ENCODE data around the gene HDGFL2.
"Not testable (repeated sequence)": the region's sequence is repeated elsewhere in the genome, so short reads cannot be mapped to it uniquely, and the experiment has no call there.

The HDGFL2 gene

GRCh38 chr19:4537953-4538600 is 66.0 kb downstream of the HDGFL2 start:
- no peak for DNase-seq

GRCh38 chr19:4538601-4538954 is 66.5 kb downstream of the HDGFL2 start:
- no peak for DNase-seq

GRCh38 chr19:4539169-4539692 is 67.1 kb downstream of the HDGFL2 start:
- no peak for DNase-seq

GRCh38 chr19:4539693-4540581 is 67.8 kb downstream of the HDGFL2 start, which contains the start of gene LRG1:
Gene LRG1 (minus strand): TSS chr19:4540036. CDS start chr19:4540013, 23 bp downstream.
- no peak for DNase-seq

- no peak for DNase-seq
These were observed 69.2 kb downstream of the HDGFL2 start for GRCh38 chr19:4541114-4541805.

GRCh38 chr19:4541806-4542145 is 69.7 kb downstream of the HDGFL2 start:
- DNase-seq: not testable (repeated sequence)

GRCh38 chr19:4542896-4543841 is 71.1 kb downstream of the HDGFL2 start:
- no peak for DNase-seq

GRCh38 chr19:4543842-4544647 is 71.9 kb downstream of the HDGFL2 start:
- no peak for DNase-seq

GRCh38 chr19:4547303-4548237 is 75.5 kb downstream of the HDGFL2 start:
- DNase-seq: no peak

GRCh38 chr19:4548238-4548584 is 76.1 kb downstream of the HDGFL2 start:
- DNase-seq: no peak

- DNase-seq: no peak
These were observed 77.9 kb downstream of the HDGFL2 start for GRCh38 chr19:4550018-4550417.

- no peak for DNase-seq
These were observed 78.5 kb downstream of the HDGFL2 start for GRCh38 chr19:4550479-4551050.
